NCI-H2107 treated with DMSO at 0.1 percent for 48 hours (cell line): ENCODE measurements around the gene EGLN3.
"Not testable (repeated sequence)": the region's sequence is repeated elsewhere in the genome, so short reads cannot be mapped to it uniquely, and the experiment has no call there.

Experiments
- DNase-seq: peaks from one replicate; lab custom pipeline; 2025; ENCODE audit not compliant: unreplicated experiment; lab: John Stamatoyannopoulos, UW

EGLN3 gene

GRCh38 chr14:33950320-33951182 lies at the start of gene EGLN3:
TSS of gene EGLN3 (minus strand) at chr14:33951074. CDS start at chr14:33950752, 322 bp downstream.
- DNase-seq, result peak; percentile 73

DNA sequence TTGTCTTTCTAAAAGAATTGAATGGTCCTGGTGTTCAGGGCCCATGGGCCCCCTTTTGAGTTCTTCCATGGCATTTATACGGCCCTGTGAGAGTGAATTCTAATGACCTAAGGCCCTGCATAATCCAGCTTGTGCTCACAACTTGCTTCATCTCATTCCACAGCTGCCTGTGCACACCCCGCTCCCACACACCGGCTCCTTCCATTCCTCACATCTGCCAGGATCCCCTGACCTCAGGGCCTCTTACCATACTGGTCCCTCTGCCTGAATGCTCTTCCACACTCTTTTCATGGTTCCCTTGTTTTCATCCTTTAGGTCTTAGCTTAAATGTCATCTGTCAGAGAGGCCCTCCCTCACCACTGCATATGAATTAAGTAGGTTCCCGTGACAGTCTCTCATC lies 49.5 kb upstream of the EGLN3 start:
- no peak for DNase-seq

- no peak for DNase-seq
Observed at GRCh38 chr14:33999771-34000291, 49.0 kb upstream of the EGLN3 start.

DNA sequence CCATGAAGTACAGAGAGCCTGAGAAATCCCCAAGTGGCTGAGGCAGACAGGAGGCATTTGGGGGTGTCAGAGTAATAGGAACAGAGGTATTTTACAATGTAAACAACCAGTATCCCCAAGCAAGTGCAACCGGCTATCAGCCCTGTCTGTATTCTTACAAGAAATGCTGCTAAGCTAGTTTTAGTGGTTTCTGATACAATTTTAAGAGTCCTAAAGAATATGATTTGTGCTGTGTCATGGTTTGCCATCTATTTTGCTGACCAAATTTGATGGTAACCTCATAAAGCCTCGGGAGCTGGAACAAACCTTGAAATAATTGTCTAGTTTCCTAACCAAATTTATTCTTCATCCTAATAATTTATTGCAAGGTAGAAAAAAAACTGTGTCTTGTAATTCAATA lies 46.7 kb upstream of the EGLN3 start:
- no peak for DNase-seq

- peak; percentile 96 for DNase-seq
Observed at GRCh38 chr14:33996462-33996861, 45.6 kb upstream of the EGLN3 start.

GRCh38 chr14:33993246-33993645 lies 42.4 kb upstream of the EGLN3 start:
- no peak for DNase-seq

DNA sequence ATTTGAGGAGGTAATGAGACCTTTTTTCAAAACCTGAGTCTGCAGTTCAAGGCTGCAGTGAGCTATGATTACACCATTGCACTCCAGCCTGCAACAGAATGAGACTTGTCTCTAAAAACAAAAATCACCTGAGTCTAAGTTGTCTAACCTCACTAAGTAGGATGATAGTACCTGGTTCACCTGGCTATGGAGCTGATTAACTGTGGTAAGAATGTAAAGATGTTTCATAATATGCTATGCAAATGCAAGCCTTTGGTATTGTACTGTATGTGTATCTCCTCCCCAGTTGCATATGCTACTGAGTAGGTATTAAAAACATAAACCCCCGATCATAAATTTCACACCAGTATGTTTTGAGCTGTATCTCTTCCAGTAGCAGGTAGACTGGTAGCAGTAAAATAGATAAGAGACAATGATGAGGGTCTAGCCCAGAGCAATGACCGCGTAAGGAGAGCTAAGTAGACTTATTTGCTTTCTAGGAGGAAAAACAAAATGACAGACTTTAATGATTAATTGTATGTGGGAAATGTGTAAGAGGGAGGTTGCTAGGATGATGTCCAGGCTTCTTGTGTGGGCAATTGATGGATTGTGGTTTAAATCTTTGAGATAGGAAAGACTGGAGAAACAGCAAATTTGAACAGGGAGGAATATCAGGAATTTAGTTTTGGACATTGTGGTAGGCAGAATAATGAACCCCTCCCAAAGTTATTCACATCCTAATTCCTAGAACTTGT lies 41.6 kb upstream of the EGLN3 start:
- DNase-seq, result no peak

DNA sequence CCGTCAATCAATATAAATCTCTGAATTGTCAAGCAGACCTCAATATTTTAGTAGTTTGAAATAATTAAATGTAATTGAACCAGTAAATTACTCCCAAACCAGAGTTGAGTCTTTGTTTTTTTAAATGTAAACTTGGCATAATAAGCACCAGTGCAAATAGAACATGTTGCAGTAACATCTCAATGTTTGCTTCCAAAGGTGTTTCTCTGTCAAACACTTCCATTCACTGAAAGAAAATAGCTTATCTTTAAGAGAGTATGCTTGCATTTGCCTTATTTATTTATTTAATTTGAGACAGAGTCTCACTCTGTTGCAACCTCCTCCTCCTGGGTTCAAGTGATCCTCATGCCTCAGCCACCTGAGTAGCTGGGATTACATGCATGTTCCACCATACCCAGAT lies 39.9 kb upstream of the EGLN3 start:
- no peak for DNase-seq

DNA sequence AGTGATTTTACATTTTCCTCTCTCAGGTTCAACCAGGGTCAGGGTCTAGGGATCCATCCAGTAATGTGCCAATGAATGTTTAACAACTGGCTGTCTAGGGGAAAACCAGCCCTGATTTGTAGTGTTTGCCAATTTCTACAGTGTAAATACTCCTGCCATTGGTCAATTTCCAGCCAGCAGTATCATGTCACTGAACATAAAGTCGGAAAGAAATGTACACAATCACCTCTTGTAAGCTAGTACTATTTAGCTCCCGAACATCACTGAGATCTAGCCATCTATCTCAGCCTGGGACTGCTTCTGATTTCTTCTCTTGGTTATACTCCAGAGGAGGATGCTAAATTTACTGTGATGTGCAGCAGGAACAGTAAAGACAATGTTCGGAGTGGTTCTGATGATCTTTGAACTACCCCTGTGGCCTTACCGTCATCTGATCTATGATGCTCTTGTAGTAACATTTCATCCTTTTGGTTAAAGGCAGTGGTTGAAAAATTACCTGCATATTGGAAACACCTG lies 36.7 kb upstream of the EGLN3 start:
- DNase-seq, result no peak

- DNase-seq, result no peak
Observed at GRCh38 chr14:33986804-33987203, 35.9 kb upstream of the EGLN3 start.

DNA sequence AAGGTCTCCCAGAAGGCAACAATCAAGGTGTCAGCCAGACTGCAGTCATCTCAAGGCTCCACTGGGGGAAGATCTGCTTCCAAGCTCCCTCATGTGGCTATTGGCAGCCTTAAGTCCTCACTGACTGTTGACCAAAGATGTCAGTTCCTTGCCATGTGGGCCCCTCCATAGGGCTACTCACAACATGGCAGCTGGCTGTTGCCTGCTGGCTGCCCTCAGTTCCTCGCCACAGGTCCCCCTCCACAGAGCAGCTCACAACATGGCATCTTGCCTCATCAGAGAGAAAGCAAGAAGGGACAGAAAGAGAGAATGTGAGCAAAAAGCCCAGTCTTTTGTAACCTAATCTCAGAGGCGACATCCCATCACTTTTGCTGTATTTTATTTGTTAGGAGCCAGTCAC lies 34.4 kb upstream of the EGLN3 start:
- no peak for DNase-seq

DNA sequence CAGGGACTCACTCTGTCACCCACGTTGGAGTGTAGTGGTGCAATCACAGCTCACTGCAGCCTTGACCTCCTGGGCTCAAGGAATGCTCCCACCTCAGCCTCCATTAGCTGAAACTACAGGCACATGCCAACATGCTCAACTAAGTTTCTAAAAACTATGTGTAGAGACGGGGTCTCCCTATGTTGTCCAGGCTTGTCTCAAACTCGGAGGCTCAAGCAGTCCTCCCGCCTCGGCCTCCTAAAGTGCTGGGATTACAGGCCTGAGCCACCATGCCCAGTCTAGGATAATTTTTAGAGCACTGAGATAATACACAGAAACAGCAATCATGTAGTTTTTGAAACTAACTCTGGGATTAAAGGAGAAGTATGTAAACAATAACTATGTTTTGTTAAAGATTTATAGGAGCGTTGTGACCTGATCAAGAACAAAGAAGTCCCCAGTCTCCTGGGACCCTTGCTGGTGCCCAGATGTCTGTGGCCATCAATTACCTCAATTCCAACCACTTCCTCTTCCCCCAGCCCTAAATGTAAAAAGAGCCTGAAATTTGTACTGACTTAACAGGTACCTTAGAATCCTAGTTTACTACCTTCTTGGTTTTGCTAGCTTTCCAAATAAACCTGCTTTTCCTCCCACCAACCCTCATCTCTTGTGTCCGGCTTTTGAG lies 28.9 kb upstream of the EGLN3 start:
- no peak for DNase-seq

GRCh38 chr14:33978892-33979612 lies 28.2 kb upstream of the EGLN3 start:
- DNase-seq, result no peak

DNA sequence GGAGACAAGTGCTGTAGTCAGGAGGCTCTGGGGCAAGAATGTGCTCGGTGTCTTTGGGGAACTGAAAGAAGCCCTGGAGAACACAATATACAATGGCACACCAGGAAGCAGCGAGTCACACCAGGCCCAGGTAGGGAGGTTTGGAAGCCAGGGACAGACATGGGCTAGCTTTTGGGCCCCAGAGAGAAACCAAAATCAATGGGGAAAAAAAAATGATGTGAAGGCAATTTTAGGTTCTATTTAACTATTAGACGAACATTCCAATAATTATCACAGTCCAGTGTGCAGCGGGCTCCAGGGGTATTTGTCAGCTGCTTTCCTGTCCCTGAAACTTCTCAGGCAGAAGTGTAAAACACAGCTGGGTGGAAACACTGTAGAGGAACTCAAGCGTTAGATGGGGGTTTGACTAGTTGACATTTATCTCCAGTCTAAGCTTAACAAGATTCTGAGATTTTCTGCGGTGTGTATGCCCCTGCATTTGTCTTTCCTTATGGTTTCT lies 21.8 kb upstream of the EGLN3 start:
- no peak for DNase-seq

DNA sequence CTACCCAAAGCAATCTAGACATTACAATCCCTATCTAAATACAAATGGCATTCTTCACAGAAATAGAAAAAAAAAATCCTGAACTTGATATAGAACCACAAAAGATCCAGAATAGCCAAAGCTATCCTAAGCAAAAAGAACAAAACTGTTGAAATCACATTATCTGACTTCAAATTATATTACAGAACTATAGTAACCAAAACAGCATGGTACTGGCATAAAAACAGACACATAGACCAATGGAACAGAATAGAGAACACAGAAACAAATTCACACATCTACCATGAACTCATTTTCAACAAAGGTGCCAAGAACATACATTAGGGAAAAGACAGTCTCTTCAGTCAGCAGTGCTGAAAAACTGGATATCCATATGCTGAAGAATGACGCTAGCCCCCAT lies 19.0 kb upstream of the EGLN3 start:
- DNase-seq, result not testable (repeated sequence)

GRCh38 chr14:33968722-33969121 lies 17.8 kb upstream of the EGLN3 start:
- DNase-seq, result no peak

DNA sequence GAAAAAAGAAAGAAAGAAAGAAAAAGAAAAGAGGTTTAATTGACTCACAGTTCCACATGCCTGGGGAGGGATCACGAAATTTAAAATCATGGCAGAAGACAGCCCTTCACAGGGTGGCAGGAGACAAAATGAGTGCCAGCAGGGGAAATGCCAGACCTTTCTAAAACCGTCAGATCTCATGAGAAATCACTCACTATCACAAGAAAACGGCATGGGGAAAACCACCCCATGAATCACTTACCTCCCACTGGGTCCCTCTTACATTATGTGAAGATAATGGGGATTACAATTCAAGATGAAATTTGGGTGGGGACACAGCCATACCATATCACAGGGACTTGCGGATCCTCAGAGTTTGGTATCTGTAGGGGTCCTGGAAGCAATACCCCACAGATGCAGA lies 16.3 kb upstream of the EGLN3 start:
- DNase-seq, result no peak

DNA sequence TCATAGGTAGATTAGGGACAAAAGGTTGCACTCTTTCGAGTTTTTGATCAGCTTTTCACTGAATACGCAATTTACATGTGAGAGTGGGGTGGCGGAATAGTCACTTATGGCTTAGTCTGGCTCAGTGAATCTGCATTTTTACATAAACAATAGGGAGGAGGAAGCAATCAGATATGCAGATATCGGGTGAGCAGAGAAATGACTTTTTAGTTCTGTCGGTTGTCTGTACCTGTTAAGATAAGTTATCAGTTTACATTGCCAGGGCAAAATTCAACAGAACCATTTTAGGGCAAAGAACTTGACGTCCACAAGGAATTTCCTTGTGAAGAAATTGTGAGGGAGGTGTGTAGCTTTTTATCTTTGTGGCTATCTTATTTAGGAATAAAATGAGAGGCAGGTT lies 15.4 kb upstream of the EGLN3 start:
- DNase-seq, result no peak

- DNase-seq, result no peak
Observed at GRCh38 chr14:33964599-33965317, 13.9 kb upstream of the EGLN3 start.

- DNase-seq, result no peak
Observed at GRCh38 chr14:33963892-33964291, 13.0 kb upstream of the EGLN3 start.
